HEK293T (cell line): ENCODE data around the gene HRH4.

Experiments
- BHLHE40 ChIP-seq: fragments of 450-650 bp; IDR thresholded peaks from 2 replicates; pipeline ENCODE4 v1.6.1; 2016; ENCODE audit warnings: mild to moderate bottlenecking, moderate library complexity, borderline replicate concordance
- CTBP1 ChIP-seq: fragments of 450-650 bp; IDR thresholded peaks from 2 replicates; pipeline ENCODE4 v1.6.1; 2016; ENCODE audit warnings: borderline replicate concordance
- FOXA1 ChIP-seq: fragments of 450-650 bp; IDR thresholded peaks from 2 replicates; pipeline ENCODE4 v1.6.1; 2016; ENCODE audit warnings: mild to moderate bottlenecking
- HDGF ChIP-seq: fragments of 450-650 bp; IDR thresholded peaks from 2 replicates; pipeline ENCODE4 v1.6.1; 2017; ENCODE audit warnings: antibody characterized with exemption, borderline replicate concordance
- L3MBTL2 ChIP-seq: fragments of 450-650 bp; conservative IDR thresholded peaks from 2 replicates; pipeline ENCODE4 v1.6.1; 2016; ENCODE audit warnings: mild to moderate bottlenecking
- LEF1 ChIP-seq: fragments of 450-650 bp; IDR thresholded peaks from 2 replicates; pipeline ENCODE4 v1.6.1; 2017; ENCODE audit warnings: mild to moderate bottlenecking, borderline replicate concordance
- PKNOX1 ChIP-seq: fragments of 450-650 bp; IDR thresholded peaks from 2 replicates; pipeline ENCODE4 v1.6.1; 2016
- SP1 ChIP-seq: fragments of 450-650 bp; IDR thresholded peaks from 2 replicates; pipeline ENCODE4 v1.6.1; 2017
- SUZ12 ChIP-seq: fragments of 450-650 bp; IDR thresholded peaks from 2 replicates; pipeline ENCODE4 v1.6.1; 2016; ENCODE audit warnings: mild to moderate bottlenecking
- ZNF384 ChIP-seq: fragments of 450-650 bp; IDR thresholded peaks from 2 replicates; pipeline ENCODE4 v1.6.1; 2016

- no peak for TF ChIP-seq SUZ12
- TF ChIP-seq PKNOX1: no peak; the same call in 1 of the 2 replicates
- no peak for TF ChIP-seq BHLHE40
- TF ChIP-seq L3MBTL2: no peak
- TF ChIP-seq HDGF: no peak
- no peak for TF ChIP-seq SP1
- no peak for TF ChIP-seq FOXA1
- no peak for TF ChIP-seq ZNF384
- TF ChIP-seq LEF1: no peak
- no peak for TF ChIP-seq CTBP1
Observed at GRCh38 chr18:24490539-24490938, 30.1 kb downstream of the HRH4 start.
